ENCODE data around the gene MACROH2A1. TPM values are rescaled to one million over a fixed set of nuclear protein-coding genes. Genes with fewer than 3 reads are reported as not detected.

Gene MACROH2A1
- total RNA-seq, 1 experiment from 2014 or later, result 83.8 TPM

GRCh38 chr5:135391869-135392255 is 7.2 kb downstream of the MACROH2A1 start (continued):
- TF ChIP-seq ARID4B (CRISPR knock-in tag; IDR thresholded peaks at IDR 0.05; ENCODE audit: borderline replicate concordance), result no peak
- TF ChIP-seq ATF3 (CRISPR knock-in tag; conservative IDR thresholded peaks at IDR 0.05), result no peak

DNA sequence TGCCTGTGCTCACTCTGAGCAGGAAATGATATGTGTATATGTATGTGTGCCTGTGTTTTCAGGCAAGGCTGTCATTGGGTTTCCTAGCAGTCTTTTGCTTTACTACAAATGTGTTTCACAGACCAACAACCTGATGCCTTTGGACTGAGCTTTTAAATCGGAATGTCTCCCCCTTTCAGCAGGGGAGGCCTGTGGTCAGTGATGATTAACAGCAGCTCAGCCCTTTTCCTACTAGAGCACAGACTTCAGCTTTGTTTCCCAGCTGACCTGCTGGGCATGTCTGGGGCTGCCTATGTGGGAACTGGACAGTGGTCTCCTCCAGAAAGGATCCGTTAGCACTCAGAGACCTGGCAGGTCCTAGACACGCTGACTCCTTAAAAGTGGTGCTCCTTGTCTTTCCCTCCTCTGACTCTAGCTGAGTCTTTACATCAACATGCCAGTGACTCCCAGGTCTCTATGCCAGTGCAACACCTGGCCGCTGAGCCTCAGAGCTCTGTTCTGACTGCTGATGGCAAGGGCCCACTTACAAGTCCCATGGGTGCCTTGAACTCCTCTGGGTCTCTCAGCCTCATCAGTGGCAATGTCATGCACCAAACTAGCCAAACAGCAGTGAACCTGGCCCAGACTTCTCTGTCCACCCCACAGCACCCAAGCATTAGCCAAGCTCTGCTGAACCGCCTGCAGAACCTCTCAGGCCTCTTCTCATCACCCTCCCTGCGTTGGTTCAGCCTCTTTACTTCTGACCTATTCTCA is 7.7 kb downstream of the MACROH2A1 start:
- Mint-ChIP-seq H3K9me3 (no peaks in the 10 kb centered on the region), H3K4me1 (peaks cover 3% of the 10 kb centered on the region; the same call in 1 of the 2 replicates), H3K4me3 (no peak overlapping the region), H3K27me3 (ENCODE audit: low read depth) (peaks cover 9% of the 10 kb centered on the region), H3K27ac (peak overlapping the region; percentile 73; the same call in 1 of the 2 replicates), H3K36me3 (peaks cover 20% of the 10 kb centered on the region)
- DNase-seq (ENCODE audit: low spot score), result no peak
- ChIA-PET CTCF (no interaction called here), POLR2A (no interaction called here)
- no peak for ATAC-seq
- TF ChIP-seq, protein P1, sequence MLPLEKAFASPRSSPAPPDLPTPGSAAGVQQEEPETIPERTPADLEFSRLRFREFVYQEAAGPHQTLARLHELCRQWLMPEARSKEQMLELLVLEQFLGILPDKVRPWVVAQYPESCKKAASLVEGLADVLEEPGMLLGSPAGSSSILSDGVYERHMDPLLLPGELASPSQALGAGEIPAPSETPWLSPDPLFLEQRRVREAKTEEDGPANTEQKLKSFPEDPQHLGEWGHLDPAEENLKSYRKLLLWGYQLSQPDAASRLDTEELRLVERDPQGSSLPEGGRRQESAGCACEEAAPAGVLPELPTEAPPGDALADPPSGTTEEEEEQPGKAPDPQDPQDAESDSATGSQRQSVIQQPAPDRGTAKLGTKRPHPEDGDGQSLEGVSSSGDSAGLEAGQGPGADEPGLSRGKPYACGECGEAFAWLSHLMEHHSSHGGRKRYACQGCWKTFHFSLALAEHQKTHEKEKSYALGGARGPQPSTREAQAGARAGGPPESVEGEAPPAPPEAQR (CRISPR knock-in tag; IDR thresholded peaks at IDR 0.05), result no peak
- TF ChIP-seq, protein P2, sequence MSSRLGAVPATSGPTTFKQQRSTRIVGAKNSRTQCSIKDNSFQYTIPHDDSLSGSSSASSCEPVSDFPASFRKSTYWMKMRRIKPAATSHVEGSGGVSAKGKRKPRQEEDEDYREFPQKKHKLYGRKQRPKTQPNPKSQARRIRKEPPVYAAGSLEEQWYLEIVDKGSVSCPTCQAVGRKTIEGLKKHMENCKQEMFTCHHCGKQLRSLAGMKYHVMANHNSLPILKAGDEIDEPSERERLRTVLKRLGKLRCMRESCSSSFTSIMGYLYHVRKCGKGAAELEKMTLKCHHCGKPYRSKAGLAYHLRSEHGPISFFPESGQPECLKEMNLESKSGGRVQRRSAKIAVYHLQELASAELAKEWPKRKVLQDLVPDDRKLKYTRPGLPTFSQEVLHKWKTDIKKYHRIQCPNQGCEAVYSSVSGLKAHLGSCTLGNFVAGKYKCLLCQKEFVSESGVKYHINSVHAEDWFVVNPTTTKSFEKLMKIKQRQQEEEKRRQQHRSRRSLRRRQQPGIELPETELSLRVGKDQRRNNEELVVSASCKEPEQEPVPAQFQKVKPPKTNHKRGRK (CRISPR knock-in tag; IDR thresholded peaks at IDR 0.05; ENCODE audit: borderline replicate concordance), result no peak
- TF ChIP-seq KAT7 (CRISPR knock-in tag; IDR thresholded peaks at IDR 0.05; ENCODE audit: borderline replicate concordance) (no peak), MYBL2 (CRISPR knock-in tag; IDR thresholded peaks at IDR 0.05) (no peak), ATF1 (CRISPR knock-in tag; IDR thresholded peaks at IDR 0.05) (no peak)

DNA sequence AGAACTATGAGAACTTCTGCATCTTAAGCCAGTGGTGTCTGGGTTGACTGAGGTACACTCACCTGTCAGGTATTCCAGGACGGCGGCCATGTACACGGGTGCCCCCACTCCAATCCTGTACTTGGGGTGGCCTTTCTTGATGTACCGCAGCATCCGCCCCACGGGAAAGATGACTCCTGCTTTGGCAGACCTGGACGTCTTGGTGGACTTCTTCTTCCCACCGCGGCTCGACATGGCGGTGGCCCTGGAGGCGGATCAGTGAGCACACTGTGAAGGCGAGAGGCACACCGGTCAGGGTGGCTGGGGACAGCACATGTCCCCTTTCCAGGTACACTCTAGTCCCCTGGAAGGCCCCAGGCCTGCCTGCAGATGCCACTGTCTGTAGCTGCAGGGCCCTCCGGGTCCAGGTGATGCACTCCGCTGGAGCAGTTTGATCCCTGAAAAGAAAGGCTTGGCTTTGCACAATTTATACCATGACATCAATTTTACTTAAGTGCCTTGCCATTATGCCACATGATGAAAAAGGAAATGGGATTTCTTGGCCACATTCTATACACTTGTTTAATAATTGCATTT is 10.1 kb downstream of the MACROH2A1 start:
- Mint-ChIP-seq H3K27me3 (ENCODE audit: low read depth) (no peaks in the 10 kb centered on the region), H3K4me3 (no peak overlapping the region), H3K9me3 (no peaks in the 10 kb centered on the region), H3K27ac (no peak overlapping the region), H3K4me1 (peaks cover 3% of the 10 kb centered on the region; the same call in 1 of the 2 replicates), H3K36me3 (peaks cover 26% of the 10 kb centered on the region)
- DNase-seq (ENCODE audit: low spot score), result no peak
- TF ChIP-seq JUN (CRISPR knock-in tag; IDR thresholded peaks at IDR 0.05) (no peak), CREB1 (CRISPR knock-in tag; IDR thresholded peaks at IDR 0.05) (no peak)
- ChIA-PET POLR2A (no interaction called here), CTCF (no interaction called here)
- no peak for ATAC-seq

DNA sequence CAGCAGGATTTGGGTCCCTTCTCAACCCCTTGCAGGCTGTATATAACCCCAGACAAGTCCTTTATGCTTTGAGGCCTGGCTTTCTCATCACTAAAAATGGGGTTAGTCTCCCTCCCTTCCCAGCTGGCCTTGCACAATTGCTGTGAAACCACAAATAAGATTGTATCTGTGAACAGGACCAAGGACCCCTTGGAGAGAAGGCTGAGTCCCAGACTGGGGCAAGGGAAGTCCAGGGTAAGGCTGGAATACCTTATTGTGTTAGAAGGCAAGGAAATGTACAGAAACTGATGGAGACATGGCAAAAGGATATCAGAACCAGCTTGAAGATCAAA is 11.4 kb downstream of the MACROH2A1 start:
- Mint-ChIP-seq H3K4me3 (no peak overlapping the region), H3K27ac (no peak overlapping the region), H3K36me3 (peaks cover 28% of the 10 kb centered on the region), H3K27me3 (ENCODE audit: low read depth) (no peaks in the 10 kb centered on the region), H3K4me1 (peaks cover 3% of the 10 kb centered on the region; the same call in 1 of the 2 replicates), H3K9me3 (no peaks in the 10 kb centered on the region)
- ChIA-PET POLR2A (no interaction called here), CTCF (no interaction called here)
- no peak for ATAC-seq
- DNase-seq (ENCODE audit: low spot score), result no peak
- no peak for TF ChIP-seq ZNF396 (CRISPR knock-in tag; IDR thresholded peaks at IDR 0.05; ENCODE audit: borderline replicate concordance)
- no peak for TF ChIP-seq HMGA2 (CRISPR knock-in tag; IDR thresholded peaks at IDR 0.05)
- TF ChIP-seq ZNF281 (CRISPR knock-in tag; IDR thresholded peaks at IDR 0.05), result no peak
- no peak for TF ChIP-seq RELA (CRISPR knock-in tag; IDR thresholded peaks at IDR 0.05; ENCODE audit: borderline replicate concordance)
- TF ChIP-seq, protein P3, sequence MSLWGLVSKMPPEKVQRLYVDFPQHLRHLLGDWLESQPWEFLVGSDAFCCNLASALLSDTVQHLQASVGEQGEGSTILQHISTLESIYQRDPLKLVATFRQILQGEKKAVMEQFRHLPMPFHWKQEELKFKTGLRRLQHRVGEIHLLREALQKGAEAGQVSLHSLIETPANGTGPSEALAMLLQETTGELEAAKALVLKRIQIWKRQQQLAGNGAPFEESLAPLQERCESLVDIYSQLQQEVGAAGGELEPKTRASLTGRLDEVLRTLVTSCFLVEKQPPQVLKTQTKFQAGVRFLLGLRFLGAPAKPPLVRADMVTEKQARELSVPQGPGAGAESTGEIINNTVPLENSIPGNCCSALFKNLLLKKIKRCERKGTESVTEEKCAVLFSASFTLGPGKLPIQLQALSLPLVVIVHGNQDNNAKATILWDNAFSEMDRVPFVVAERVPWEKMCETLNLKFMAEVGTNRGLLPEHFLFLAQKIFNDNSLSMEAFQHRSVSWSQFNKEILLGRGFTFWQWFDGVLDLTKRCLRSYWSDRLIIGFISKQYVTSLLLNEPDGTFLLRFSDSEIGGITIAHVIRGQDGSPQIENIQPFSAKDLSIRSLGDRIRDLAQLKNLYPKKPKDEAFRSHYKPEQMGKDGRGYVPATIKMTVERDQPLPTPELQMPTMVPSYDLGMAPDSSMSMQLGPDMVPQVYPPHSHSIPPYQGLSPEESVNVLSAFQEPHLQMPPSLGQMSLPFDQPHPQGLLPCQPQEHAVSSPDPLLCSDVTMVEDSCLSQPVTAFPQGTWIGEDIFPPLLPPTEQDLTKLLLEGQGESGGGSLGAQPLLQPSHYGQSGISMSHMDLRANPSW (CRISPR knock-in tag; conservative IDR thresholded peaks at IDR 0.05; ENCODE audit: low read depth), result no peak
